NCI-H226 (cell line): Measurements from ENCODE around the gene MIER1.

ENCODE experiments used
- DNase-seq: peaks from one replicate; pipeline ENCODE4 v3.0.0-alpha.2; 2015

Gene MIER1

DNA sequence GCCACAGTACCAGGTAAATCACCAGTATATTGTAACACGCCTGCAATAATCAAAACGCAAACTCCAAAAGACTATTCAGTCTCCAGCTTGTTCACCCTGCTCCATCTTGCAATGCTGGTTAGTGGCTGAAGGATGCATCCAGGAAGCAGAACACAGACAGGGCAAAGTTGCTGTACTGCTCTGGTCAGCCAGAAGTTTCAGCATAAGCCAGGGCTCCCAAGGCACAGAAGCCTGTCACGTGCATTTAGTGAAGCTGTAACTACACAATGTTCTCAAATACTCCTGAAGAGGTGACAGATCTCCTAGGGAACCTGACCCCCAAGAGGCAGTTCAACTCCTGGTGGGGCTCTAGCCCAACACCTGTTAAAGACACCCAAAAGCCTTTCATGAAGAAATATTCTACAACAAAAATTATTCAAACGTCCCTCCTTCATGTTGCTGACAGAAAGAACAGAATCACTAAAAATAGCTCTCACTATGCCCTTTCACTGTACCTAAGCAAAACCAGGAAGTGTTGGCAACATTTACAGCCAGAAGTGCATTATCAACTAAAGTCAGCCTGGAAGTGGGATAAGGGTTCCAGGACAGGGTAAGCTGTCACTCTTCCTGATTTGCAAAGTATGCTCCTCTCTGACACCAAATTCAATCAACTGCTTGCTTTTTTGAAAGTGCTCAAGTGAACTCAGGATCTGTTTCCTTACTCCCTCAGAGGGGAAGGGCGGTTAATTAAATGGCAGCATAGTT, 77.1 kb downstream of the MIER1 start:
- DNase-seq: no peak

DNA sequence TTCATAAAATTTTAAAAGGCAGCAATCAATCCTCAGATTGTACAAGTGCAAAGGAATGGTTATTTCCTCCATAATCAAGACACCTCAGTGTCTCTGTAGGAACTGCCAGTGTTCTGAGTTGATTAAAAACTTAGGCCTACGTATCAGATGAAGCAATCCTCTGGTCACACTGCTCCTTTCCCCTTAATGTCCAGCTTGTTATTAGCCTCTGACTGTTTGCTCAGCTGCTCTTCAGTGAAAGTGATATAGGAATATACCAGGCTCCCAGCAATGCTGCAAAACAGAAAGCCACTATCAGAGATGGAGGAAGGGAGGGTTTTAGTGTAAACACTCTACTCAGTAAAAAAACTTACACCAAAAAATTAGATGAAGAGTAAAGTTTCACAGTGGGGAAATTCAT, 79.4 kb downstream of the MIER1 start:
- no peak for DNase-seq

GRCh38 chr1:67005068-67005467, 80.3 kb downstream of the MIER1 start:
- DNase-seq: no peak

DNA sequence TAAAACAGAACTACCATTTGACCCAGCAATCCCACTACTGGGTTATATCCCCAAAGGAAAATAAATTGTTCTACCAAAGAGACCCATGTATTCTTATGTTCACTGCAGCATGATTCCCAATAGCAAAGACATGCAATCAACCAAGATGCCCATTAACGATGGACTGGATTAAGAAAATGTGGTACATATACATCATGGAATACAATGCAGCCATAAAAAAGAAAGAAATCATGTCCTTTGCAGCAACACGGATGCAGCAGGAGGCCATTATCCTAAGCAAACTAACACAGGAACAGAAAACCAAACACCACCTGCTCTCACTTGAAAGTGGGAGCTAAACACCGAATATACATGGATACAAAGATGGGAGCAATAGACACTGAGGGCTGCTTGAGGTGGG, 85.0 kb downstream of the MIER1 start:
- no peak for DNase-seq

- DNase-seq: peak; percentile 9
Observed at GRCh38 chr1:67013573-67013972, 88.8 kb downstream of the MIER1 start.

- DNase-seq: no peak
Observed at GRCh38 chr1:67018574-67018973, 93.8 kb downstream of the MIER1 start.

DNA sequence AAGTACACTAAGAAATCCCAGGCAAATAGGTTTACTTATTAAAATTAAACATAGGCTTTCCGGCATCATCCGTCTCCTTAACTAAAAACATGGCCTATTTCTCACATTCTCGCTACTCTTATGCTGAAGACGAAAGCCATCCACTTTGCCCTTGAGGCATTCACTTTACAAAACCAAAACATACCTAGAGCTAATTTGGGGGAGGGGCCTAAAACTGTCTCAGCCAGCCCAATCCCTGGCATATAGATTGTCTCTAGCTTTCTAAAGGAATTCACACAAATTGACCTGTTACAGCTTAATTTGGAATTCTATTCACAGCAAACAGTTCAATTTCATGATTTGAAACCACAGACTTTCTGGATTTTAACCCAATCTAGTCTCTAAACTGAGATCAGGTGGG, 94.3 kb downstream of the MIER1 start:
- DNase-seq: no peak

- peak; percentile 90 for DNase-seq
Observed at GRCh38 chr1:67019600-67020136, 94.9 kb downstream of the MIER1 start.

DNA sequence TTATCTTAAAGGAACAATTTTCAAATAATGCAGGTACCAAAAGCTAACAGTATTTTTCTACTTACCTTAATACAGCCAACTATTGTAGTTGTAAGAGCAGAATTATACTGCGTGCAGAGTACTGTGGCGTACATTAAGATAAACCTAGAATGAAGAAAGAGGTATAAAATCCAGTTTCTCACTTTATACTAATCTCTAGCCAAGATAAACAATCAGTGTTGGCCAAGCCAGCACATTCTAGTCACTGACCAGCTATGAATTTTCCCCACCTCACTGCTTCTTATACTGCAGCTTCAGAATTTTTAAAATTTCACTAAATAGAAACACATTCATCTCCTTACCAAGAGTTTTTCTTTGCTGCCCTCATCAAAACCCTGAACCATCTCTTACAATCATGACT, 95.5 kb downstream of the MIER1 start:
- DNase-seq: peak; percentile 42

DNA sequence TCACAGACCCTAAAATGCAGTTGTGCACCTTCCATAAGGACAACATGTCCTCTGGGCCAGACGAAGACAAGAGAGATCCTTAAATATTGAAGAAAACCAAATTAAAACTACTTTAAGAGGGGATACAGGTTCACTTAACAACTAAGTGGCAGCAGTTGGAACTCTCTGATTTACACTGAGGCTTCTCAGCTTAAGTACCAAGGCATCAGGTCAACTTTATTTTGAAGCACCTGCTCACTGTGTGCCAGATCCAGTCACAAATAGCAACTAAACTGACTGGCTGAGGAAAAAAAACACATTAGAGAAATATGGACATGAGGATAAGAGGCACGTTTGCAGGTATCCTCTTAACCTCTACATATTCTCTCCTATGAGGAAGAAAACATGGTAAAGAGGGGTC, 96.0 kb downstream of the MIER1 start:
- no peak for DNase-seq

GRCh38 chr1:67029472-67029871, 104.7 kb downstream of the MIER1 start:
- no peak for DNase-seq

- DNase-seq: no peak
Observed at GRCh38 chr1:67031121-67031858, 106.5 kb downstream of the MIER1 start.

GRCh38 chr1:67031859-67032247, 107.1 kb downstream of the MIER1 start:
- no peak for DNase-seq
